ENCODE data around the gene MANEAL.

The MANEAL gene

DNA sequence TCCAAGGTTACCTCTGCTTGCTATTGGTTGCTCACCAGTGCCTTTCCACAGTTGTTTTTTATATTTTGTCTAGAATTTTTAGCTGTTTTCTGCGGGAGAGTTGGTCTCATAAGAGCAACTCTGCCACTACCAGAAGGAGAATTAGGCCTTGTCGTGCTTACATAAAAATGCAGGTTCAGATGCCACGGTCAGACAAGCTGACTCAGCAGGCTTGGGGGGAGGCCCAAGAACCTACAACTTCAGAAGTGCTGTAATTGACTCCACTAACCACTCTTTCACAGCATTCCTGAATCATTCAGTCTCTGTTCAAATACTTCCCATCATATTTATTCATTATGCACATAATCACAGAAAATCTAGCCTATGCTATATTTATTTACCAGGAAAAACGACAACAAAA lies 37.5 kb downstream of the MANEAL start:
- H3K27me3 ChIP-seq (ENCODE audit: control insufficient read depth, insufficient read depth, low read length) = no peaks in the 10 kb centered on the region
- peaks cover 59% of the 10 kb centered on the region for H3K36me3 ChIP-seq (ENCODE audit: control insufficient read depth, insufficient read depth, low read length)
- no peaks in the 10 kb centered on the region for H3K9me3 ChIP-seq (ENCODE audit: control insufficient read depth, insufficient read depth, low read depth, low read length)
- H3K4me1 ChIP-seq (ENCODE audit: control insufficient read depth, insufficient read depth, low read length) = no peaks in the 10 kb centered on the region
- H3K9ac ChIP-seq (ENCODE audit: low read length) = no peak overlapping the region
- H3K27ac ChIP-seq (ENCODE audit: low read depth, low read length) = no peak overlapping the region
- no peak overlapping the region for H3K4me3 ChIP-seq (ENCODE audit: low read depth, low read length)

DNA sequence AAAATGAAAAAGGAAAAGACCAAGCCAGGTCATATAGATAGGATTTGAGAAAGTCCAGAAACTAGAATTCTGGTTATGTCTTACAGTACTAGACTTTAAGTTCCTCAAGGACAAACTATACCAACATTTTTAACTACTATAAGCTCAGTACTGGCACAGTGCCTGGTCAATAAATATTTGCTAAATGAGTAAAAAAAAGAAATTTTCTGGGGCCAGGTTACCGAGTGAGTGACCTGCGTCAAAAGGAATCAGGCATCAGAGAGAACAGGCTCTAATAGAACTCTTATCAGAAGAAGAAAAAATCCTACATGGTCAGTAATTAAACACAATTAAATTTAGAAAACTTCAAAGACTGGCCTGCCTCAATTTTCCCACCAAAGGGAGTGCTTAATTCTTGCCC lies 38.2 kb downstream of the MANEAL start:
- H3K27ac ChIP-seq (ENCODE audit: low read depth, low read length) = no peak overlapping the region
- H3K4me3 ChIP-seq (ENCODE audit: low read depth, low read length) = no peak overlapping the region
- no peaks in the 10 kb centered on the region for H3K4me1 ChIP-seq (ENCODE audit: control insufficient read depth, insufficient read depth, low read length)
- H3K36me3 ChIP-seq (ENCODE audit: control insufficient read depth, insufficient read depth, low read length) = peaks cover 58% of the 10 kb centered on the region
- no peak overlapping the region for H3K9ac ChIP-seq (ENCODE audit: low read length)
- no peaks in the 10 kb centered on the region for H3K9me3 ChIP-seq (ENCODE audit: control insufficient read depth, insufficient read depth, low read depth, low read length)
- no peaks in the 10 kb centered on the region for H3K27me3 ChIP-seq (ENCODE audit: control insufficient read depth, insufficient read depth, low read length)

DNA sequence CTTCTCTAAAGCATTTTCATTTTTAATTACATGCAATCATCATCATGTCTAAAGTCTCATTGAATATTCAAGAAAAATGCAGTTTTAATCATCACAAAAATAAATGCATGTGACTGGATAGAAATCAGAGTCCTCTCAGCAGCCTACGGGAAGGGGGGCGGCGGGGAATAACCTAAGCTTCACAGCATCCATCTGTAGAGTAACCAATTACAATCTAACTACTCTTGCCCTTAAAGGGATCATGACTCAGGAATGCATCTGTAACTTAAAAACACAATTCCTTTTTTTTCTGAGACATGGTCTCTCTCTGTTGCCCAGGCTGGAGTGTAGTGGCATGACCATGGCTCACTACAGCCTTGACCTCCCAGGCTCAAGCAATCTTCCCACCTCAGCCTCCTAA lies 43.1 kb downstream of the MANEAL start:
- Histone ChIP-seq H3K36me3 (ENCODE audit: control insufficient read depth, insufficient read depth, low read length) (peaks cover 75% of the 10 kb centered on the region), H3K4me1 (ENCODE audit: control insufficient read depth, insufficient read depth, low read length) (no peaks in the 10 kb centered on the region), H3K9me3 (ENCODE audit: control insufficient read depth, insufficient read depth, low read depth, low read length) (no peaks in the 10 kb centered on the region), H3K4me3 (ENCODE audit: low read depth, low read length) (no peak overlapping the region), H3K9ac (ENCODE audit: low read length) (no peak overlapping the region), H3K27me3 (ENCODE audit: control insufficient read depth, insufficient read depth, low read length) (no peaks in the 10 kb centered on the region), H3K27ac (ENCODE audit: low read depth, low read length) (no peak overlapping the region)

DNA sequence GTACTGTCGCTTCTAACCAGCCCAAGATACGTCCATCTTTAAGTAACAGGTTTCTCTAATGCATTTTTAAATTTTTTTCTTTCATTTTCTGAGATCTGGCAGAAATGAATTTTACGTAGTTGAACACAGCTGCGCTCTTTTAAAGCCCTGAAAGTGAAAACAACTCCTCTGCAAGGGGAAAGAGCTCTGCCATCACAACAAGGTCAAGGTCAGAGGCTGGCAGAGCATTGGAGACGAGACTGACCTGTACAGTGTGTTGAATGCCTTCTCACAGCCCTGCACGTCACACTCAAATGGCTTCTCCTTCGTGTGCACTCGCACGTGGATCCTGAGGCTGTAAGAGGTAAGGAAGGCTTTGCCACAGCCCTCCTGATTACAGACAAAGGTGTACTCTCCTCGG lies 46.0 kb downstream of the MANEAL start:
- Histone ChIP-seq H3K36me3 (ENCODE audit: control insufficient read depth, insufficient read depth, low read length) (peaks cover 52% of the 10 kb centered on the region), H3K27ac (ENCODE audit: low read depth, low read length) (no peak overlapping the region), H3K9me3 (ENCODE audit: control insufficient read depth, insufficient read depth, low read depth, low read length) (no peaks in the 10 kb centered on the region), H3K4me3 (ENCODE audit: low read depth, low read length) (no peak overlapping the region), H3K27me3 (ENCODE audit: control insufficient read depth, insufficient read depth, low read length) (no peaks in the 10 kb centered on the region), H3K9ac (ENCODE audit: low read length) (no peak overlapping the region), H3K4me1 (ENCODE audit: control insufficient read depth, insufficient read depth, low read length) (no peaks in the 10 kb centered on the region)

DNA sequence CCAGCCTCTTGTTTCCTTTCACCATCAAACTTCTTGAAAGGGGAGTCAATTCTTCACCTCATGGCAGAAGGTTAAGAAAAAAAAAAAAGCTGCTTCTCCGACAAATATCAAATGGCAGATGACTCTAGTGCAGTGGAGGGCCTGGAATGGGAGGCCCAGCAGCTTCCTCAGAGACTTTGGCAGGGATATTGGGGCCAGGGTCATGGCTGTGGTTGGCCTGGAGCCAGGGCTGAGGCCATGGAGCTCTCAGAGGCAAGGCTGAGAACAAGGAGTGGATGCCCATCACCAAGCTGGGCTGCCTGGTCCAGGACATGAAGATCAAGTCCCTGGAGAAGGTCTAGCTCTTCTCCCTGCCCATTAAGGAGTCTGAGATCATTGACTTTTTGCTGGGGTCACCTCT lies 47.1 kb downstream of the MANEAL start:
- Histone ChIP-seq H3K4me3 (ENCODE audit: low read depth, low read length) (no peak overlapping the region), H3K27me3 (ENCODE audit: control insufficient read depth, insufficient read depth, low read length) (no peaks in the 10 kb centered on the region), H3K9me3 (ENCODE audit: control insufficient read depth, insufficient read depth, low read depth, low read length) (no peaks in the 10 kb centered on the region), H3K27ac (ENCODE audit: low read depth, low read length) (no peak overlapping the region), H3K9ac (ENCODE audit: low read length) (no peak overlapping the region), H3K4me1 (ENCODE audit: control insufficient read depth, insufficient read depth, low read length) (no peaks in the 10 kb centered on the region), H3K36me3 (ENCODE audit: control insufficient read depth, insufficient read depth, low read length) (peaks cover 43% of the 10 kb centered on the region)

DNA sequence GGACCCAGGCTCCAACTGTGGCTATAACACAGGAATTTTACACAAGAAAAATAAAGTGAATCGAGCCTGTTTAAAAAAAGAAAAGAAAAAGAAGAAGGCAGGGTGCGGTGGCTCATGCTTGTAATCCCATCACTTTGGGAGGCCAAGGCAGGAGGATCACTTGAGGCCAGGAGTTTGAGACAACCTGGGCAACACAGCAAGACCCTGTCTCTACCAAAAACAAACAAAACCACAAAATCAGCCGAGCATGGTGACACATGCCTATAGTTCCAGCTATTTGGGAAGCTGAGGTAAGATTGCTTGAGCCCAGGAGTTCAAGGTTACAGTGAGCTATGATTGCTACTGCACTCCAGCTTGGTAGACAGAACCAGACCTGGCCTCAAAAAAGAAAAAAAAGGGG lies 48.0 kb downstream of the MANEAL start:
- H3K9ac ChIP-seq (ENCODE audit: low read length) = no peak overlapping the region
- no peak overlapping the region for H3K4me3 ChIP-seq (ENCODE audit: low read depth, low read length)
- no peaks in the 10 kb centered on the region for H3K4me1 ChIP-seq (ENCODE audit: control insufficient read depth, insufficient read depth, low read length)
- peaks cover 36% of the 10 kb centered on the region for H3K36me3 ChIP-seq (ENCODE audit: control insufficient read depth, insufficient read depth, low read length)
- H3K9me3 ChIP-seq (ENCODE audit: control insufficient read depth, insufficient read depth, low read depth, low read length) = no peaks in the 10 kb centered on the region
- no peak overlapping the region for H3K27ac ChIP-seq (ENCODE audit: low read depth, low read length)
- no peaks in the 10 kb centered on the region for H3K27me3 ChIP-seq (ENCODE audit: control insufficient read depth, insufficient read depth, low read length)

DNA sequence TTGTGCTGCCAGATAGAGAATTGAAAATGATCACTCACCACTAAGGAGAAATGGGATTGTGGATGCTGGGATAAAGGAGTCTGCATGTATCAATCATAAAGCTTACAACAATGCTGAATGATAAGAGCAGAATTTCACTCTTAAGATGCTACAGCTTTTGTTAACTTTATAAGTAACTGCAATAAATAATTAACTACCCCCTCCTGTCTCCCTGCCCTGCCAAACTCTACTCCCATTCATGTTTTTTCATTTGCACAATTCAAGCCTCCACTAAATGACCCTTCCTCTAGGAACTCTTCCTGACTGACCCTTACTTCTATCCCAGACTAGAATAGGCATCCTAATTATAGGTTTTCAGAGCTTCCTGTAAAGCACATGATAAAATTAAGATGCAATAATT lies 50.9 kb downstream of the MANEAL start:
- Histone ChIP-seq H3K4me1 (ENCODE audit: control insufficient read depth, insufficient read depth, low read length) (no peaks in the 10 kb centered on the region), H3K27me3 (ENCODE audit: control insufficient read depth, insufficient read depth, low read length) (no peaks in the 10 kb centered on the region), H3K9me3 (ENCODE audit: control insufficient read depth, insufficient read depth, low read depth, low read length) (no peaks in the 10 kb centered on the region), H3K4me3 (ENCODE audit: low read depth, low read length) (no peak overlapping the region), H3K9ac (ENCODE audit: low read length) (no peak overlapping the region), H3K36me3 (ENCODE audit: control insufficient read depth, insufficient read depth, low read length) (peaks cover 14% of the 10 kb centered on the region), H3K27ac (ENCODE audit: low read depth, low read length) (no peak overlapping the region)

DNA sequence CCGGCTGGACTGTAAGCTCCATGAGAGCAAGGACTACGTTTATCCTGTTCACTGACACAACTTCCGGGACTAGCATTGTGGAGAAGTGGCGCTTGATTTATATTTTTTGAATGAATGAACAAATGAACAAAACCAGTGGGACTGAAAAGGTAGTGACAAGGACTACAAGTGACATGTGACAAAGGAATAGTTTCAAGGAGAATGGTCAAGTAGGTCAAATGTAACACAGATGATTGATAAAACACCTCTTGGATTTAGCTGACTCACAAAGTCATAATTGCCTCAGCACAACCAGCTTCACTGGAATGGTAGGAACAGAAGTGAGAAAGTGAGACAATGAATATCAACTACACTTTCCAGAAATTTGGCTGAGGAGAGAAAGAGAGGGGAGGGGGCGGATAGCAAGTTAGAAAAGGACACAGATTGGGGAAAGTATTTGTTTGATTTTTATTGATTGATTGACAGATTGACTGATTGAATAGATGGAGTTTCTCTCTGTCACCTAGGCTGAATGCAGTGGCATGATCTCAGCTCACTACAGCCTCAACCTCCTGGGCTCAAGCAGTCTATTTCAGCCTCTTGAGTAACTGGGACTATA lies 51.5 kb downstream of the MANEAL start:
- no peak overlapping the region for H3K27ac ChIP-seq (ENCODE audit: low read depth, low read length)
- H3K9me3 ChIP-seq (ENCODE audit: control insufficient read depth, insufficient read depth, low read depth, low read length) = no peaks in the 10 kb centered on the region
- H3K9ac ChIP-seq (ENCODE audit: low read length) = no peak overlapping the region
- H3K4me1 ChIP-seq (ENCODE audit: control insufficient read depth, insufficient read depth, low read length) = no peaks in the 10 kb centered on the region
- H3K36me3 ChIP-seq (ENCODE audit: control insufficient read depth, insufficient read depth, low read length) = 0 out of 2 replicates have a peak, but pooled peaks cover 9% of the 10 kb centered on the region
- no peak overlapping the region for H3K4me3 ChIP-seq (ENCODE audit: low read depth, low read length)
- H3K27me3 ChIP-seq (ENCODE audit: control insufficient read depth, insufficient read depth, low read length) = no peaks in the 10 kb centered on the region

DNA sequence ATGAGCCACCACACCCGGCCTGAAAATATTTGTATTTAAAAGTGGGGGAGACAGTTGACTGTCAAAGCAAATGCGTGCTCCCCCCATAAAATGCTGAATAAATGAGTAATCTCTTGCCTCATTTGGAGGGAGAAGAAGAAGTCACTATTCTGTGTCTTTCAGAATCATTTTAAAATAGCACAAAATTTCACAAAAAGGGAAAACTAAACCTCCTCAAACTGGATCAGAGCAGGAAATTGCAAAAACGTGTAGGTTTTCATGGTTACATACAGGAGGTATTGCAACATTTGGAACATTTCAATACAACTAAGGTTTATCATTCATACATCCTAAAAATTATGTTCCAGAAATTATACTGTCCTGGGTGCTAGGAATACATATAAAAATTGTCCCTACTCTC lies 52.1 kb downstream of the MANEAL start:
- H3K9ac ChIP-seq (ENCODE audit: low read length) = no peak overlapping the region
- no peaks in the 10 kb centered on the region for H3K9me3 ChIP-seq (ENCODE audit: control insufficient read depth, insufficient read depth, low read depth, low read length)
- H3K27me3 ChIP-seq (ENCODE audit: control insufficient read depth, insufficient read depth, low read length) = no peaks in the 10 kb centered on the region
- 0 out of 2 replicates have a peak, but pooled peaks cover 7% of the 10 kb centered on the region for H3K36me3 ChIP-seq (ENCODE audit: control insufficient read depth, insufficient read depth, low read length)
- no peaks in the 10 kb centered on the region for H3K4me1 ChIP-seq (ENCODE audit: control insufficient read depth, insufficient read depth, low read length)
- no peak overlapping the region for H3K4me3 ChIP-seq (ENCODE audit: low read depth, low read length)
- no peak overlapping the region for H3K27ac ChIP-seq (ENCODE audit: low read depth, low read length)

DNA sequence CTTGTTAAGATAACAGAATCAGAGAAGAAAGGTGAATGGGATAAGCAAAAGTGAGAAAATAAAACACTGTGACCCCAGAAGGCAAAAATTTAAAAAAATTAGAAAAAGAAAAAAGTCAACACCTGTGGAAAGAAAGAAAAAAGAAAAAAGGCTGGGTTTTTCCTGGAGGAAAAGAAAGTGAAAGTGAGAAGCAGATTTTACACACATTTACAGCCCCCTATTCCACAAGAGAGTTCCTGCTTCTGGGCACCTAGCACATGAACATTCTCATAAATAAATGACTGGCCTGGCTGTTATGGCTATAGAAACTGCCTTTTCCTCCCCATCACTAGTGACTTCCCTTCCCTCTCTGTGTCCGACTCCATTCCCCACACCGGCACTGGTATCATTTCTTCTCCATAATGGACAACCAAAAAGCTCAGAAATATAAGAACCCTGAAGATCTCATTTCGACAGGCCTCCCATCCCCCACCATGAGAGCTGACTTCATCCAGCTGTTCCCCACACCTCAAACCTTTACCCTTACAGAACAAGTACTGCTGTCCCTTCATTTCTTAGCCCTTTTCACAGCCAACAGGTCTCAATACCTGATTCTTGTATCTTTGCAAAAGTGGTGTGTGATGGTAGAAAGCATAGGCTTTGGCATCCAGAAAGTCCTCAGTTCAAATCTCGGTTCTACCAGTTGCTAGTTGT lies 53.1 kb downstream of the MANEAL start:
- Histone ChIP-seq H3K4me1 (ENCODE audit: control insufficient read depth, insufficient read depth, low read length) (no peaks in the 10 kb centered on the region), H3K27me3 (ENCODE audit: control insufficient read depth, insufficient read depth, low read length) (no peaks in the 10 kb centered on the region), H3K9ac (ENCODE audit: low read length) (no peak overlapping the region), H3K9me3 (ENCODE audit: control insufficient read depth, insufficient read depth, low read depth, low read length) (no peaks in the 10 kb centered on the region), H3K36me3 (ENCODE audit: control insufficient read depth, insufficient read depth, low read length) (0 out of 2 replicates have a peak, but pooled peaks cover 2% of the 10 kb centered on the region), H3K27ac (ENCODE audit: low read depth, low read length) (no peak overlapping the region), H3K4me3 (ENCODE audit: low read depth, low read length) (no peak overlapping the region)

DNA sequence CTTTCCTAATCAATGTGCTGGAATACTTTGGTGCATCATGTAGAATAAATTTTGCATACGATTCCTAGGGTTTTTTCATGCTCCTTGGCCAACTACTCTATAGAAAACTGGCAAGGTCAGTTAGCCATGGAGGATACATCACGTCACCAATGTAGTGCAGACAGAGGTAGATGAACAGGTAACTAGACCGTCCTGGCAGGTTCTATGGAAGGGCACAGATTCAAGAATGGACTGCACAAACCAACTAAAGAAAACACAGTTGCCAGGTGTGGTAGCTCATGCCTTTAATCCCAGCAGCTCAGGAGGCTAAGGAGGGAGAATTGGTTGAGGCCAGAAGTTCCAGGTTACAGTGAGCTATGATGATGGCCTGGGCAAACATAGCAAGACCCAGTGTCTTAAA lies 55.8 kb downstream of the MANEAL start:
- Histone ChIP-seq H3K9ac (ENCODE audit: low read length) (no peak overlapping the region), H3K27me3 (ENCODE audit: control insufficient read depth, insufficient read depth, low read length) (no peaks in the 10 kb centered on the region), H3K9me3 (ENCODE audit: control insufficient read depth, insufficient read depth, low read depth, low read length) (no peaks in the 10 kb centered on the region), H3K4me3 (ENCODE audit: low read depth, low read length) (no peak overlapping the region), H3K36me3 (ENCODE audit: control insufficient read depth, insufficient read depth, low read length) (0 out of 2 replicates have a peak, but pooled peaks cover 2% of the 10 kb centered on the region), H3K4me1 (ENCODE audit: control insufficient read depth, insufficient read depth, low read length) (no peaks in the 10 kb centered on the region), H3K27ac (ENCODE audit: low read depth, low read length) (no peak overlapping the region)
